ENCODE measurements around the gene VGF.
A peak's percentile ranks its signal among the peaks of the same experiment; 100 is the strongest.

The VGF gene

DNA sequence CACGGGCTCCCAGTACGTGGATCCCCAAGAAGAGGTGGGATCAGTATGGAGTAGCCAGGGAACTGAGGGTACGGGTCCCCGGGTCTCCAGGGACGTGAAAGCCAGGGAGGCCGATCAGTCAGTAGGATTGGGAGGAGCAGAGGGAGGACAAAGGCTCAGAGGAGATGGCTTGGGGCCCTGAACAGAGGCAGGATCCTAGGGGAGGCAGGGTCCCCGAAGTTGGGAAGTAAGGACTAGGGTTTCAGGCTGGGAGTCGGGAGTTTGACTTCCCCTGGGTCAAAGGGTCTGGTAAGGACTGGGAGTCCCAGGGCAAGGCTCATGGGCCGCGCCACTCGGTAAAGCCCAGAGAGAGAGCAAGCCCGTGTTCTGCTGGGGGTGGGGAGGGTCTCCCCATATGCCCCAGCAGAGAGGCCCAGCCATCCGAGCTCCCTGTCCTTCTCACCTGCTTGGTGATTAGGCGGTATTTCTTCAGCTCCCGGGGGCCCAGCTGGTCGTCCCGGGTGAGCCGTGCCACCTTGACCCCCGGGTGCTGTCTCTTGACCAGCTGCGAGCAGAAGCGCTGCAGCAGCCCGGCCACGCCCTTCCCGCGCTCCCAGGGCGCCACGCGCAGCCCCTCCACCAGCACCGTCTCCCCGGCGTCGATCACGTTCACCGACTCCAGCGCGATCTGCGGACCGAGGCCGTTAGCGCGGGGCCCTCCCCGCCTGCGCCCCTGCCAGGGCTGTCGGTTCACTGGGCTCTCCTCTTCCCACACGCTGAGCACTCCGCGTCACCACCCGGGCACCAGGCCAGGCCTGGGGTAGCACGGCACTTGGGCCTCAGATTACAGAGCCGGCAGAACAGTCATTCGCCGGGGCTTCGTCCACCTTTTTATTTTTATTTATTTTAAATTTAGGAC, 7.7 kb upstream of the VGF start (continued):
- TF ChIP-seq ZNF274 (IDR thresholded peaks at IDR 0.05; ENCODE audit: low read length), result no peak
- no peak for TF ChIP-seq ZNF274 (tag by site-specific recombination; IDR thresholded peaks at IDR 0.05; ENCODE audit: borderline replicate concordance)
- peak; percentile 94 for TF ChIP-seq ZIC2 (tag by site-specific recombination; IDR thresholded peaks at IDR 0.05)
- TF ChIP-seq IKZF3 (tag by site-specific recombination; IDR thresholded peaks at IDR 0.05), result 0 out of 2 replicates have a peak, but pooled peaks have one; percentile 2
- 0 out of 2 replicates have a peak, but pooled peaks have one; percentile 4 for TF ChIP-seq ZNF623 (tag by site-specific recombination; IDR thresholded peaks at IDR 0.05)
- TF ChIP-seq ZNF391 (tag by site-specific recombination; IDR thresholded peaks at IDR 0.05; ENCODE audit: borderline replicate concordance, low read depth), result 0 out of 2 replicates have a peak, but pooled peaks have one; percentile 27
- TF ChIP-seq ZFHX2 (tag by site-specific recombination; conservative IDR thresholded peaks at IDR 0.05), result peak; percentile 86
- TF ChIP-seq KLF7 (tag by site-specific recombination; IDR thresholded peaks at IDR 0.05; ENCODE audit: borderline replicate concordance), result peak; percentile 54; the same call in 1 of the 2 replicates
- TF ChIP-seq ZNF366 (tag by site-specific recombination; conservative IDR thresholded peaks at IDR 0.05), result peak; percentile 48
- no peak for TF ChIP-seq ZNF169 (tag by site-specific recombination; IDR thresholded peaks at IDR 0.05)
- TF ChIP-seq ZNF660 (tag by site-specific recombination; IDR thresholded peaks at IDR 0.05), result 0 out of 2 replicates have a peak, but pooled peaks have one; percentile 44
- TF ChIP-seq ZBTB7A (tag by site-specific recombination; IDR thresholded peaks at IDR 0.05; ENCODE audit: low read depth), result peak; percentile 95; the same call in 1 of the 2 replicates
- peak; percentile 76; the same call in 1 of the 2 replicates for TF ChIP-seq ZNF561 (tag by site-specific recombination; IDR thresholded peaks at IDR 0.05; ENCODE audit: borderline replicate concordance)
- TF ChIP-seq, protein P1, sequence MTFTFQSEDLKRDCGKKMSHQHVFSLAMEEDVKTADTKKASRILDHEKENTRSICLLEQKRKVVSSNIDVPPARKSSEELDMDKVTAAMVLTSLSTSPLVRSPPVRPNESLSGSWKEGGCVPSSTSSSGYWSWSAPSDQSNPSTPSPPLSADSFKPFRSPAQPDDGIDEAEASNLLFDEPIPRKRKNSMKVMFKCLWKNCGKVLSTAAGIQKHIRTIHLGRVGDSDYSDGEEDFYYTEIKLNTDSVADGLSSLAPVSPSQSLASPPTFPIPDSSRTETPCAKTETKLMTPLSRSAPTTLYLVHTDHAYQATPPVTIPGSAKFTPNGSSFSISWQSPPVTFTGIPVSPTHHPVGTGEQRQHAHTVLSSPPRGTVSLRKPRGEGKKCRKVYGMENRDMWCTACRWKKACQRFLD (tag by site-specific recombination; IDR thresholded peaks at IDR 0.05), result no peak
- TF ChIP-seq MYNN (tag by site-specific recombination; IDR thresholded peaks at IDR 0.05; ENCODE audit: borderline replicate concordance), result no peak
- TF ChIP-seq, protein P2, sequence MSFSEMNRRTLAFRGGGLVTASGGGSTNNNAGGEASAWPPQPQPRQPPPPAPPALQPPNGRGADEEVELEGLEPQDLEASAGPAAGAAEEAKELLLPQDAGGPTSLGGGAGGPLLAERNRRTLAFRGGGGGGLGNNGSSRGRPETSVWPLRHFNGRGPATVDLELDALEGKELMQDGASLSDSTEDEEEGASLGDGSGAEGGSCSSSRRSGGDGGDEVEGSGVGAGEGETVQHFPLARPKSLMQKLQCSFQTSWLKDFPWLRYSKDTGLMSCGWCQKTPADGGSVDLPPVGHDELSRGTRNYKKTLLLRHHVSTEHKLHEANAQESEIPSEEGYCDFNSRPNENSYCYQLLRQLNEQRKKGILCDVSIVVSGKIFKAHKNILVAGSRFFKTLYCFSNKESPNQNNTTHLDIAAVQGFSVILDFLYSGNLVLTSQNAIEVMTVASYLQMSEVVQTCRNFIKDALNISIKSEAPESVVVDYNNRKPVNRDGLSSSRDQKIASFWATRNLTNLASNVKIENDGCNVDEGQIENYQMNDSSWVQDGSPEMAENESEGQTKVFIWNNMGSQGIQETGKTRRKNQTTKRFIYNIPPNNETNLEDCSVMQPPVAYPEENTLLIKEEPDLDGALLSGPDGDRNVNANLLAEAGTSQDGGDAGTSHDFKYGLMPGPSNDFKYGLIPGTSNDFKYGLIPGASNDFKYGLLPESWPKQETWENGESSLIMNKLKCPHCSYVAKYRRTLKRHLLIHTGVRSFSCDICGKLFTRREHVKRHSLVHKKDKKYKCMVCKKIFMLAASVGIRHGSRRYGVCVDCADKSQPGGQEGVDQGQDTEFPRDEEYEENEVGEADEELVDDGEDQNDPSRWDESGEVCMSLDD (tag by site-specific recombination; IDR thresholded peaks at IDR 0.05), result peak; percentile 81
- TF ChIP-seq, protein P3, sequence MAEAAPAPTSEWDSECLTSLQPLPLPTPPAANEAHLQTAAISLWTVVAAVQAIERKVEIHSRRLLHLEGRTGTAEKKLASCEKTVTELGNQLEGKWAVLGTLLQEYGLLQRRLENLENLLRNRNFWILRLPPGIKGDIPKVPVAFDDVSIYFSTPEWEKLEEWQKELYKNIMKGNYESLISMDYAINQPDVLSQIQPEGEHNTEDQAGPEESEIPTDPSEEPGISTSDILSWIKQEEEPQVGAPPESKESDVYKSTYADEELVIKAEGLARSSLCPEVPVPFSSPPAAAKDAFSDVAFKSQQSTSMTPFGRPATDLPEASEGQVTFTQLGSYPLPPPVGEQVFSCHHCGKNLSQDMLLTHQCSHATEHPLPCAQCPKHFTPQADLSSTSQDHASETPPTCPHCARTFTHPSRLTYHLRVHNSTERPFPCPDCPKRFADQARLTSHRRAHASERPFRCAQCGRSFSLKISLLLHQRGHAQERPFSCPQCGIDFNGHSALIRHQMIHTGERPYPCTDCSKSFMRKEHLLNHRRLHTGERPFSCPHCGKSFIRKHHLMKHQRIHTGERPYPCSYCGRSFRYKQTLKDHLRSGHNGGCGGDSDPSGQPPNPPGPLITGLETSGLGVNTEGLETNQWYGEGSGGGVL (tag by site-specific recombination; IDR thresholded peaks at IDR 0.05), result peak; percentile 29; the same call in 1 of the 2 replicates
- peak; percentile 82 for TF ChIP-seq ZXDB (tag by site-specific recombination; IDR thresholded peaks at IDR 0.05)
- TF ChIP-seq KLF9 (tag by site-specific recombination; IDR thresholded peaks at IDR 0.05; ENCODE audit: low read depth), result peak; percentile 61
- TF ChIP-seq EGR2 (tag by site-specific recombination; IDR thresholded peaks at IDR 0.05; ENCODE audit: low read depth), result peak; percentile 53
- TF ChIP-seq, protein P4, sequence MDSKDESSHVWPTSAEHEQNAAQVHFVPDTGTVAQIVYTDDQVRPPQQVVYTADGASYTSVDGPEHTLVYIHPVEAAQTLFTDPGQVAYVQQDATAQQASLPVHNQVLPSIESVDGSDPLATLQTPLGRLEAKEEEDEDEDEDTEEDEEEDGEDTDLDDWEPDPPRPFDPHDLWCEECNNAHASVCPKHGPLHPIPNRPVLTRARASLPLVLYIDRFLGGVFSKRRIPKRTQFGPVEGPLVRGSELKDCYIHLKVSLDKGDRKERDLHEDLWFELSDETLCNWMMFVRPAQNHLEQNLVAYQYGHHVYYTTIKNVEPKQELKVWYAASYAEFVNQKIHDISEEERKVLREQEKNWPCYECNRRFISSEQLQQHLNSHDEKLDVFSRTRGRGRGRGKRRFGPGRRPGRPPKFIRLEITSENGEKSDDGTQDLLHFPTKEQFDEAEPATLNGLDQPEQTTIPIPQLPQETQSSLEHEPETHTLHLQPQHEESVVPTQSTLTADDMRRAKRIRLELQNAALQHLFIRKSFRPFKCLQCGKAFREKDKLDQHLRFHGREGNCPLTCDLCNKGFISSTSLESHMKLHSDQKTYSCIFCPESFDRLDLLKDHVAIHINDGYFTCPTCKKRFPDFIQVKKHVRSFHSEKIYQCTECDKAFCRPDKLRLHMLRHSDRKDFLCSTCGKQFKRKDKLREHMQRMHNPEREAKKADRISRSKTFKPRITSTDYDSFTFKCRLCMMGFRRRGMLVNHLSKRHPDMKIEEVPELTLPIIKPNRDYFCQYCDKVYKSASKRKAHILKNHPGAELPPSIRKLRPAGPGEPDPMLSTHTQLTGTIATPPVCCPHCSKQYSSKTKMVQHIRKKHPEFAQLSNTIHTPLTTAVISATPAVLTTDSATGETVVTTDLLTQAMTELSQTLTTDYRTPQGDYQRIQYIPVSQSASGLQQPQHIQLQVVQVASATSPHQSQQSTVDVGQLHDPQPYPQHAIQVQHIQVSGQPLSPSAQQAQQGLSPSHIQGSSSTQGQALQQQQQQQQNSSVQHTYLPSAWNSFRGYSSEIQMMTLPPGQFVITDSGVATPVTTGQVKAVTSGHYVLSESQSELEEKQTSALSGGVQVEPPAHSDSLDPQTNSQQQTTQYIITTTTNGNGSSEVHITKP (tag by site-specific recombination; IDR thresholded peaks at IDR 0.05), result peak; percentile 89
- peak; percentile 94 for TF ChIP-seq ZNF600 (tag by site-specific recombination; IDR thresholded peaks at IDR 0.05)
- TF ChIP-seq, protein P5, sequence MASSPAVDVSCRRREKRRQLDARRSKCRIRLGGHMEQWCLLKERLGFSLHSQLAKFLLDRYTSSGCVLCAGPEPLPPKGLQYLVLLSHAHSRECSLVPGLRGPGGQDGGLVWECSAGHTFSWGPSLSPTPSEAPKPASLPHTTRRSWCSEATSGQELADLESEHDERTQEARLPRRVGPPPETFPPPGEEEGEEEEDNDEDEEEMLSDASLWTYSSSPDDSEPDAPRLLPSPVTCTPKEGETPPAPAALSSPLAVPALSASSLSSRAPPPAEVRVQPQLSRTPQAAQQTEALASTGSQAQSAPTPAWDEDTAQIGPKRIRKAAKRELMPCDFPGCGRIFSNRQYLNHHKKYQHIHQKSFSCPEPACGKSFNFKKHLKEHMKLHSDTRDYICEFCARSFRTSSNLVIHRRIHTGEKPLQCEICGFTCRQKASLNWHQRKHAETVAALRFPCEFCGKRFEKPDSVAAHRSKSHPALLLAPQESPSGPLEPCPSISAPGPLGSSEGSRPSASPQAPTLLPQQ (tag by site-specific recombination; IDR thresholded peaks at IDR 0.05), result peak; percentile 71; the same call in 1 of the 2 replicates
- TF ChIP-seq, protein P6, sequence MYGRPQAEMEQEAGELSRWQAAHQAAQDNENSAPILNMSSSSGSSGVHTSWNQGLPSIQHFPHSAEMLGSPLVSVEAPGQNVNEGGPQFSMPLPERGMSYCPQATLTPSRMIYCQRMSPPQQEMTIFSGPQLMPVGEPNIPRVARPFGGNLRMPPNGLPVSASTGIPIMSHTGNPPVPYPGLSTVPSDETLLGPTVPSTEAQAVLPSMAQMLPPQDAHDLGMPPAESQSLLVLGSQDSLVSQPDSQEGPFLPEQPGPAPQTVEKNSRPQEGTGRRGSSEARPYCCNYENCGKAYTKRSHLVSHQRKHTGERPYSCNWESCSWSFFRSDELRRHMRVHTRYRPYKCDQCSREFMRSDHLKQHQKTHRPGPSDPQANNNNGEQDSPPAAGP (tag by site-specific recombination; IDR thresholded peaks at IDR 0.05), result peak; percentile 50

Data from HEK293 (cell line).